Measurements from ENCODE around the gene ZNF117. TPM values are rescaled to one million over a fixed set of nuclear protein-coding genes. Genes with fewer than 3 reads are reported as not detected.
"Not testable (repeated sequence)": the region's sequence is repeated elsewhere in the genome, so short reads cannot be mapped to it uniquely, and the experiment has no call there.

The ZNF117 gene
- total RNA-seq, 2 experiments from 2014 or later: 4.3 to 4.6 TPM

DNA sequence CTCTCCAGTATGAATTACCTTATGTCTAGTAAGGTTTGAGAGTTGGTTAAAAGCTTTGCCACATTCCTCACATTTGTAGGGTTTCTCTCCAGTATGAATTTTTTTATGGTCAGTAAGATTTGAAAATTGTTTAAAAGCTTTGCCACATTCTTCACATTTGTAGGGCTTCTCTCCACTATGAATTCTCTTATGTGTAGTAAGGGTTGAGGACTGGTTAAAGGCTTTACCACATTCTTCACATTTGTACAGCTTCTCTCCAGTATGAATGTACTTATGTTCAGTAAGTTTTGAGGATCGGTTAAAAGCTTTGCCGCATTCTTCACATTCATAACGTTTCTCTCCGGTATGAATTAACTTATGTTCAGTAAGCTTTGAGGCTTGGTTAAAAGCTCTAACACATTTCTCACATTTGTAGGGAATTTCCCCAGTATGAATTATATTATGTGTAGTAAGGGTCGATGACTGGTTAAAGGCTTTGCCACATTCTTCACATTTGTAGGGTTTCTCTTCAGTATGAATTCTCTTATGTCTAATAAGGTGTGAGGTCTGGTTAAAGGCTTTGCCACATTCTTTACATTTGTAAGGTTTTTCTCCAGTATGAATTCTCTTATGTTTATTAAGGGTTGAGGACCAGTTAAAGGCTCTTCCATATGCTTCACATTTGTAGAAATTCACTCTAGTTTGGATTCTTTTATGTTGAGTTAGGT, 12.2 kb downstream of the ZNF117 start:
- Mint-ChIP-seq H3K27me3 (no peaks in the 10 kb centered on the region), H3K27ac (no peak overlapping the region), H3K4me1 (no peaks in the 10 kb centered on the region), H3K9me3 (peaks cover 62% of the 10 kb centered on the region), H3K36me3 (ENCODE audit: low read depth) (peaks cover 43% of the 10 kb centered on the region), H3K4me3 (no peak overlapping the region)
- ChIA-PET POLR2A (no interaction called here), CTCF (no interaction called here)
- no peak for DNase-seq

DNA sequence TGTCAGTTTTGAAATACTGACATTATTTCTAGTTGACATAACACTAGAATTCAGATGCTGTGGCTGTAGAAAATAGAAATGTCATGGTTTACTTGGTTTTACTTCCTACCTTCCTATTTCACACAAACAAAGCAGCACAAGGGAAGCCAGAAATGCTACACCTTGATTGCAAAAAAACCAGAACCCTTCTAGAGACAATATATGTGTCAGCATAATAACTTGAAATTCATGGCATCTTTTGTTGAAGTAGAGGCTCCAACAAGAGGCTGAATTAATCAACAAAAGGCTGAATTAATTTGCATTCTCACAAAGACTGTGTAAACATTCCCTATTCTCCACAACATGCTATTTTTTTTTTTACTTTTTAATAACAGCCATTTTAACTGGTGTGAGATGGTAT, 25.2 kb downstream of the ZNF117 start:
- H3K4me1 Mint-ChIP-seq: no peaks in the 10 kb centered on the region
- H3K27me3 Mint-ChIP-seq: no peaks in the 10 kb centered on the region
- ChIA-PET POLR2A (no interaction called here), CTCF (no interaction called here)
- no peak for DNase-seq
- H3K9me3 Mint-ChIP-seq: peaks cover 21% of the 10 kb centered on the region
- H3K36me3 Mint-ChIP-seq (ENCODE audit: low read depth): no peaks in the 10 kb centered on the region
- no peak overlapping the region for H3K4me3 Mint-ChIP-seq
- H3K27ac Mint-ChIP-seq: no peak overlapping the region

DNA sequence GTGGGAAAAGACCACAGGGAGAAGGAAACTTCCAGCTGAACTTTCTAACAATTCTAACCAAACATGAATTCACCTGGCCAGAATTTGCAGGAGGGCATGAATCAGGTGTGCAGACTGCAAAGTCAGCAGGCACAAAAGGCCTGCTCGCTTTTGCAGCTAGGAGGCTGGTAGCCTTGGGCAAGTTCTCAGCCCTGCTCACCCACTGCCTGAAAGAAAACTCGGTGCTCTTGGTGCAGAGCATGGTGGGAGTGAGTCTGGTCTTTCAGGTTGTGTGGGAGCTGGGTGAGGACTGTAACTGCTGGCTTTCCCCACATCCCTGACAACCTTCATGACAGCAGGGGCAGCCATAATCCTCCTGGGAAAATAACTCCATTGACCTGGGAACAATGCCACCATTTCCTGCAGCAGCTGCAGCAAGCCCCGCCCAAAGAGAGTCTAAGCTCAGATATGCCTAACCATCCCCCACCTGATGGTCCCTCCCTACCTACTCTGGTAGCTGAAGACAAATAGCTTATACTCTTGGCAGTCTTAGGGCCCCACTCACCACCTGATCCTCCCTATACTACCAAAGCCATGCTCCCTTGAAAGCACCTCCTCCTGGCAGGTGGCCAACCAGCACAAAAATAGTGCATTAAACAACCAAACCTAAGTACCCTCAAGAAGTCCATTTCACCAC, 31.6 kb downstream of the ZNF117 start:
- ChIA-PET CTCF (no interaction called here), POLR2A (interaction anchor here (1.6 kb wide), 1 partner anchor 48 kb away, joined by 3 read pairs; the partner anchor contains the start of gene ERV3-1)

DNA sequence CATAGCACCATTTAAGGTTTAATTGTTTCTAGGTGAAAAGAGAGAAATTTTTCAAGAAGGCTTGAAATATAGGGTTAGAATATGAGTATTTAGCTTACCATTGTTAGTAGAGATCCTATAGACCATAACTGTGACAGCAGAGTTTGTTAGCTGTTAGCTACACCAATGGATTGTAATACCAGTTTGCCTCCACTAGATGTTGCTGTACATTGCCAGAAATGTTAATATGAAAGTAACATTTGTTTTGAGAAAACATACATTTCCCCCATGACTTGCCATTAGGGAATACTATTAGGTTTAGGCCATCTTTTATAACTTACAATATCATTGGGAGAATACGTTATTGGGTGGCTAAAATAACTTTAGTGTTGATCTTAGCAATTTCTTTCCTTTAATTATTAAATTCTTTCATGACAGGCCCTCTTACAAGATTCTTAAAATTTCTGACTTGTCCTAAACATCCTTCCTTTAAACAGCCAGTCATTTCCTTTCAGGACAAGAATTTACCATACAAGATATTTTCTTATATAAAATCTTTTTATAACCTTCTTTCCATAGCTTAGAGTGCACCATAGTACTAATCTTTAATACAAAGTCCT, 39.5 kb downstream of the ZNF117 start:
- H3K4me3 Mint-ChIP-seq: no peak overlapping the region
- peaks cover 29% of the 10 kb centered on the region for H3K27me3 Mint-ChIP-seq
- H3K36me3 Mint-ChIP-seq (ENCODE audit: low read depth): peaks cover 2% of the 10 kb centered on the region
- ChIA-PET CTCF (interaction anchor here (0.6 to 3.4 kb wide), 3 partner anchors 130 to 670 kb away, joined by 3 to 30 read pairs (median 3); no protein-coding TSS in a partner anchor), POLR2A (interaction anchor here (1.6 kb wide), 1 partner anchor 356 kb away, joined by 3 read pairs; no protein-coding TSS in a partner anchor)
- no peak for DNase-seq
- H3K9me3 Mint-ChIP-seq: no peaks in the 10 kb centered on the region
- no peak overlapping the region for H3K27ac Mint-ChIP-seq
- H3K4me1 Mint-ChIP-seq: peaks cover 1% of the 10 kb centered on the region

More for the DNA sequence above, 31.6 kb downstream of the ZNF117 start:
- no peak for DNase-seq
- Mint-ChIP-seq H3K9me3 (peaks cover 17% of the 10 kb centered on the region), H3K27ac (no peak overlapping the region), H3K4me3 (no peak overlapping the region), H3K27me3 (no peaks in the 10 kb centered on the region), H3K36me3 (ENCODE audit: low read depth) (no peaks in the 10 kb centered on the region), H3K4me1 (no peaks in the 10 kb centered on the region)

DNA sequence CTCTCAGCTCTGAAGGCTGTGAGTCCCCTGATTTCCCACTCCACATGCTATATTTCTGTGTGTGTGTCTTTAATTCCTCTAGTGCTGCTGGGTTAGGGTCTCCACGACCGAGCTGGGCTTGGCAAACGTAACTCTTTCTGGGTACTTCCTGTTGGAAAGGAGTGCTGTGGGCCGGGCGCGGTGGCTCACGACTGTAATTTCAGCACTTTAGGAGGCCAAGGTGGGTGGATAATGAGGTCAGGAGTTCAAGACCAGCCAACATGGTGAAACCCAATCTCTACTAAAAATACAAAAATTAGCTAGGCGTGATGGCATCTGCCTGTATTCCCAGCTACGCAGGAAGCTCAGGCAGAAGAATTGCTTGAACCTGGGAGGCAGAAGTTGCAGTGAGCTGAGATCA, 40.2 kb downstream of the ZNF117 start:
- H3K4me3 Mint-ChIP-seq; DNase-seq; H3K9me3 Mint-ChIP-seq; H3K4me1 Mint-ChIP-seq; H3K27ac Mint-ChIP-seq; H3K36me3 Mint-ChIP-seq (ENCODE audit: low read depth): not testable (repeated sequence)
- POLR2A ChIA-PET: interaction anchor here (1.6 kb wide), 1 partner anchor 357 kb away, joined by 3 read pairs; no protein-coding TSS in a partner anchor
- peaks cover 35% of the 10 kb centered on the region for H3K27me3 Mint-ChIP-seq
- CTCF ChIA-PET: interaction anchor here (0.6 to 3.4 kb wide), 2 partner anchors 357 to 670 kb away, joined by 3 to 30 read pairs; no protein-coding TSS in a partner anchor

DNA sequence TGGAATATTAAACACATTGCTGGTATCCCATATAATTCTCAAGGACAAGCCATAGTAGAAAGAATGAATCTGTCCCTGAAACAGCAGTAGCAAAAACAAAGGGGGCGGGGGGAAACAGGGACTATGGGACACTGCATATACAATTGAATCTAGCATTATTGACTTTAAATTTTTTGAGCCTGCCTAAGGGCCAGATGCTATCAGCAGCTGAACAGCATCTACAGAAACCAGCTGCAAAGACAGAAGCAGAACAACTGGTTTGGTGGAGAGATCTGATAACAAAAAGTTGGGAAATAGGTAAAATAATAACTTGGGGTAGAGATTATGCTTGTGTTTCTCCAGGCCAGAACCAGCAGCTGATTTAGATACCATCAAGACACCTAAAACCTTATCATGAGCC, 42.1 kb downstream of the ZNF117 start:
- DNase-seq; POLR2A ChIA-PET; H3K4me3 Mint-ChIP-seq; H3K36me3 Mint-ChIP-seq (ENCODE audit: low read depth); H3K9me3 Mint-ChIP-seq; H3K4me1 Mint-ChIP-seq; H3K27ac Mint-ChIP-seq: not testable (repeated sequence)
- H3K27me3 Mint-ChIP-seq: peaks cover 36% of the 10 kb centered on the region
- CTCF ChIA-PET: interaction anchor here (0.7 kb wide), 1 partner anchor 358 kb away, joined by 3 read pairs; no protein-coding TSS in a partner anchor

DNA sequence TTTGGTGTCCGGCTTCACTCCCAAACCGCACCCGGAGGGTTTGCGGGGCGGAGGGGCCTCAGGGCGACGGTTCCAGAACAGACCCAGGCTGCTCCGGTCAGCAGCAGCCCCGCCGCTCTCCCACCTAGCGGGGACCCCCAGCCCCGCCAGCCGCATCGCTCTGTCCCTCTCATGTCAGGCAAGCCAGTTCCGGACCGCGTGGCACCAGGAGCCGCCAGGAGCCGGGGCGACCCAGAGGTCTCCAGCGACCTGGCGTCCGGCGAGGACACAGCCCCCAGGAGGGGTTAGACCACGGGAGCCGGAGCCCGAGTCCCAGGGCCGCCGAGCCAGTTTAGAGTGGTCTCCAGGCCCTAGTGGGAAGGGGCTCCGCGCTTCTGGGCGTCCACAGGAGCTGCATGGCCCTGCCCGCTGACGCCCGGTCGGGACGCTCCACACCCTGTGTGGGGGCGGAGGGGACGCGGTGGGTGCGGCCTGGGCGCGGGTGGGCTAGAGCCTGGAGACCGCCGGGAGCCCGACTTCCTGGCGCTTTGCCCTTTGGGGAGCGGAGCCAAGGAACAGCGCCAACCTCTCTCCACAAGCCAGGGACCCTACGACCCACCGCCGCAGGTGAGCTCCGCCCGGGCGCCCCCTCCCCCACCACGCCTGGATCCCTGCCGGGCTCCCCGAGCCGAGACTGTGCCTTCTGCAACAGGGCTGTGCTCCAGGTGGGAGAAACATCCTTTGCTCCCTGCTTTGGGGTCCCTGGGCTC, 43.4 kb downstream of the ZNF117 start:
- DNase-seq: no peak
- Mint-ChIP-seq H3K9me3 (no peaks in the 10 kb centered on the region), H3K4me1 (peaks cover 1% of the 10 kb centered on the region), H3K27ac (no peak overlapping the region), H3K27me3 (peaks cover 36% of the 10 kb centered on the region), H3K36me3 (ENCODE audit: low read depth) (peaks cover 2% of the 10 kb centered on the region), H3K4me3 (no peak overlapping the region)
- POLR2A ChIA-PET: no interaction called here
- CTCF ChIA-PET: no interaction called here

DNA sequence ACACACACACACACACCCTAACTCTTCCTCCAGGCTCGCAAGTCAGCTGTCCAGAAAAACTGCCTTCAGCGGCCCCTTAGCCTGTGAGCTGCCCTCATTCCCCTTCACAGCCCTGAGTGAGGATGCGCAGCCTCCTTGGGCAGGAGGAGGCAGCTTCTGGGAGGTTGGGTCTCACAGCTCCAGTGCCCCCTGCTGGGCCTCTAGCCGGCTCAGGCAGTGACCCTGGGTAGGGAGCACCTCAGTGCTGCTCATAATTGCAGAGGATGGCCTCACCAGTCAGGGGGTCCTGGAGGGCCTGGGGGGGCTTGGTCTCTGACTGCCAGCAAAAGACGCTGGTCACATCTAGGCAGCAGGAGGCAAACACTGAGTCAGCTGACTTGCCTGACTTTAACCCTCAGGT, 44.1 kb downstream of the ZNF117 start:
- H3K27ac Mint-ChIP-seq: no peak overlapping the region
- H3K27me3 Mint-ChIP-seq: peaks cover 36% of the 10 kb centered on the region
- H3K9me3 Mint-ChIP-seq: no peaks in the 10 kb centered on the region
- H3K36me3 Mint-ChIP-seq (ENCODE audit: low read depth): peaks cover 2% of the 10 kb centered on the region
- H3K4me1 Mint-ChIP-seq: peaks cover 1% of the 10 kb centered on the region
- no peak overlapping the region for H3K4me3 Mint-ChIP-seq
- POLR2A ChIA-PET: no interaction called here
- no peak for DNase-seq
- CTCF ChIA-PET: no interaction called here

DNA sequence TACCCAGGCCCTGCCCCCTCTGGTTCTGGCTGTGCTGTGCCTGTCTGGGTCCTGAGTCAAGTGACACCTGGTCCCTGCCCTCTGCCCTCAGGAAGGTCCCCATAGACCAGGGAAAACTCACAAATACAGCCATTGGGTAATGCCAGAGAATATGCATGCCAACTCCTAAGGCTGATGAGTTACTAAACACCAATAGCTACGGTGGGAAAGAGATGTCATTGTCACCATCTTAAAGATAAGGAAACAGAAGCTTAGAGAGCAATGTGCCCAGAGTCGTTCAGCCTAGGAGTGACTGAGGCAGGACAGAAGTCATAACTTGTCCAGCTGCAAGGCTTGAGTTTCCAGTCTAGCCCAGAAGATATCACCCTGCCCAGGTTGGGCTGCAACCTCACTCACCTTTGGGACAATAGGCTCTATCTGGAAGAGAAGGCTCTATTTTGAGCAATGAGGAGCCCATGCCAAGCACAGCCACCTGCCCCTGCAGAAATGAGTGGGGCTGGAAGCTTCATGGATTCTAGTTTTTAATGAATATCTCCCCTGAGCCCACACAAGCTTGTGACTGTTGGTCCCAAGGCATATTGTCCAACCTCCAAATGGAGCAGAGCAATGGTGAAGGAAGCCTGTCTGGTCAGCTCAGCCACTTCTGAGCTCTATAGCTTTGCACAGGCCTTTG, 45.2 kb downstream of the ZNF117 start:
- H3K4me3 Mint-ChIP-seq: no peak overlapping the region
- no peak for DNase-seq
- H3K9me3 Mint-ChIP-seq: no peaks in the 10 kb centered on the region
- no peak overlapping the region for H3K27ac Mint-ChIP-seq
- H3K4me1 Mint-ChIP-seq: peaks cover 1% of the 10 kb centered on the region
- ChIA-PET CTCF (no interaction called here), POLR2A (no interaction called here)
- peaks cover 36% of the 10 kb centered on the region for H3K27me3 Mint-ChIP-seq
- H3K36me3 Mint-ChIP-seq (ENCODE audit: low read depth): peaks cover 2% of the 10 kb centered on the region

DNA sequence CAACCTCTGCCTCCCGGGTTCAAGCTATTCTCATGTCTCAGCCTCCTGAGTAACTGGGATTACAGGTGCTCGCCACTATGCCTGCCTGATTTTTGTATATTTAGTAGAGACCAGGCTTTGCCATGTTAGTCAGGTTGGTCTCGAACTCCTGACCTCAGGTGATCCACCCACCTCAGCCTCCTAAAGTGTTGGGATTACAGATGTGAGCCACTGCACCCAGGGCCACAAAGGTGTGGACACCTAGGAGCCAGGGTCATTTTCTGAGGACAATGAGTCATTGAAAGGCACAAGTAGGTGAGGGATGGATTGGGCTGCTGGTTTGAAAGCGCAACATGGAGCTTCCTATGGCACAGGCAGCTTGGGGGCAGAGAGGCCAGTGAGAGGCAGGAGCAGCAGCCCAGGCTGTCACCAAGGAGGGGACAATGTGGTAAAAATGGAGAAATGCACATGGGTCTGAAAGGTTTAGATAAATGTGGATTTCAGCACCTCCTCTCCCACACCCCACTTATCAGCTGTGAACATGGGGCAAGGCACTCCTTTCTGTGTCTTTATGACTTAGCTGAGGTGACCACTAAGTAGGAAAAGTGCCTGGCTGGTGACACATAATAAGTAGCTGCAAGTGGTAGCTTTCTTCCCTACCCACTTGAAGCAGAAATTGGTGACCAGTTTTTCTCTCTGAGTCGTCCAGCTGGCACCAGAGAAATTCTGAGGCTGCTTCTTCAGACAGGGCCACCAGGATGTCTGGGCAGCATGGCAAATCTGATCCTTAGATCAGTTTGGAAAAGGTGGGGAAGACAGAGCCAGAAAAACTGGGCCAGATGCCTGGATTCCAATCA, 46.0 kb downstream of the ZNF117 start:
- H3K9me3 Mint-ChIP-seq; POLR2A ChIA-PET; DNase-seq; H3K27ac Mint-ChIP-seq; H3K4me1 Mint-ChIP-seq; CTCF ChIA-PET; H3K4me3 Mint-ChIP-seq; H3K36me3 Mint-ChIP-seq (ENCODE audit: low read depth): not testable (repeated sequence)
- peaks cover 33% of the 10 kb centered on the region for H3K27me3 Mint-ChIP-seq

DNA sequence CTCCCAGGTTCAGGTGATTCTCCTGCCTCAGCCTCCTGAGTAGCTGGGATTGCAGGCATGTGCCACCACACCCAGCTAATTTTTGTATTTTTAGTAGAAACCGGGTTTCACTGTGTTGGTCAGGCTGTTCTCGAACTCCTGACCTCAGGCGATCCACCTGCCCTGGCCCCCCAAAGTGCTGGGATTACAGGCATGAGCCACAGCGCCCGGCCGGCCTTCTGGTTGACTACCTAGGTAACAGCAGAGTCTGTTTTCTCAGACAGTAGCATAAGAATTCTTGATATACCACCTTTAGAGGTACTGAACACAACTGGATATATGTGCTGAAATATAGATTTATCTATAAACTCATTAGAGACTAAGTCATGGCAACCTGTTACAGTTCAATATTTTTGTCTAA, 50.8 kb downstream of the ZNF117 start:
- H3K36me3 Mint-ChIP-seq (ENCODE audit: low read depth); H3K27me3 Mint-ChIP-seq; H3K27ac Mint-ChIP-seq; H3K4me1 Mint-ChIP-seq; DNase-seq; H3K4me3 Mint-ChIP-seq; POLR2A ChIA-PET; CTCF ChIA-PET: not testable (repeated sequence)
- peaks cover 16% of the 10 kb centered on the region for H3K9me3 Mint-ChIP-seq

DNA sequence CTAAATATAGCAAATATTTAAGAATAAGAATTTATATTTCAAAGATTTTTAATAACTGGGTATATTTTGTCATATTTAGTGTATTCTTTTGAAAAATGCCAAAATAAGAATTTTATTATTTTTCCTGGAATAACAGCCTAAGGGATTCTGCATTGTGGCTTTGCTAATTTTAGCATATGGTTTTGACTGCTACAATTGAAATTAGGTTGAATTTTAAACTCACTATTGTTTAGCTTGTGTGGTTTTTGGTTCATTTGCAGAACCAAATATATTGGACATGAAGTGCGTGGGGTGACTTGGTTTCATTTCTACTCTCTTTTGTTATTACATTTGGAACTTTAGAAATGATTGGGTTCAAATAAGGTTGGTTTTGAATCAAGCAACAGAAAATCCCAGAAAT, 52.3 kb downstream of the ZNF117 start:
- H3K9me3 Mint-ChIP-seq: peaks cover 18% of the 10 kb centered on the region
- H3K27me3 Mint-ChIP-seq: no peaks in the 10 kb centered on the region
- DNase-seq: no peak
- no peak overlapping the region for H3K27ac Mint-ChIP-seq
- peaks cover 11% of the 10 kb centered on the region for H3K36me3 Mint-ChIP-seq (ENCODE audit: low read depth)
- POLR2A ChIA-PET: no interaction called here
- CTCF ChIA-PET: no interaction called here
- no peak overlapping the region for H3K4me3 Mint-ChIP-seq
- no peaks in the 10 kb centered on the region for H3K4me1 Mint-ChIP-seq

Measured in activated CD4-positive, alpha-beta memory T cell treated with anti-CD3 and anti-CD28 coated beads, Interleukin-2, amount 10 ng/mL, durations not matched to agents 7 days and 5 days (primary cell).